ENCODE measurements around the gene MRPL53.
"Not testable (repeated sequence)": the region's sequence is repeated elsewhere in the genome, so short reads cannot be mapped to it uniquely, and the experiment has no call there.

Gene MRPL53

GRCh38 chr2:74444498-74445318, 27.8 kb downstream of the MRPL53 start:
- no peaks in the 10 kb centered on the region for H3K27me3 ChIP-seq (replicated peaks)
- DNase-seq: no peak
- no peaks in the 10 kb centered on the region for H3K36me3 ChIP-seq (replicated peaks)
- no peak overlapping the region for H3K4me3 ChIP-seq (ENCODE audit: low read depth, low read length)
- no peak for TF ChIP-seq CTCF (IDR thresholded peaks at IDR 0.05; ENCODE audit: low read depth, low read length, missing control alignments)
- in situ Hi-C loops (cut with HindIII; ENCODE audit: low pct_ligation_motif_present, low sequenced_read_pairs): no loop called here
- no peak overlapping the region for H3K27ac ChIP-seq

- H3K4me3 ChIP-seq (ENCODE audit: low read depth, low read length); H3K27ac ChIP-seq; H3K36me3 ChIP-seq (replicated peaks); in situ Hi-C loops (cut with HindIII; ENCODE audit: low pct_ligation_motif_present, low sequenced_read_pairs); H3K27me3 ChIP-seq (replicated peaks); DNase-seq: not testable (repeated sequence)
Observed at GRCh38 chr2:74442483-74443297, 29.8 kb downstream of the MRPL53 start.

GRCh38 chr2:74441690-74442482, 30.6 kb downstream of the MRPL53 start, which contains the start of gene RTKN:
TSS of gene RTKN (minus strand) at chr2:74441937. CDS start at chr2:74441816, 121 bp downstream.
- in situ Hi-C loops (cut with HindIII; ENCODE audit: low pct_ligation_motif_present, low sequenced_read_pairs): no loop called here
- no peaks in the 10 kb centered on the region for H3K36me3 ChIP-seq (replicated peaks)
- TF ChIP-seq CTCF (IDR thresholded peaks at IDR 0.05; ENCODE audit: low read depth, low read length, missing control alignments): no peak
- peak within 1 kb of the TSS; percentile 66 for H3K4me3 ChIP-seq (ENCODE audit: low read depth, low read length)
- H3K27me3 ChIP-seq (replicated peaks): no peaks in the 10 kb centered on the region
- H3K27ac ChIP-seq: no peak within 1 kb of the TSS
- no peak for DNase-seq

GRCh38 chr2:74441170-74441689, 31.2 kb downstream of the MRPL53 start:
- no peak for DNase-seq
- peak overlapping the region; percentile 9 for H3K4me3 ChIP-seq (ENCODE audit: low read depth, low read length)
- no peak overlapping the region for H3K27ac ChIP-seq
- no peaks in the 10 kb centered on the region for H3K27me3 ChIP-seq (replicated peaks)
- H3K36me3 ChIP-seq (replicated peaks): no peaks in the 10 kb centered on the region
- no peak for TF ChIP-seq CTCF (IDR thresholded peaks at IDR 0.05; ENCODE audit: low read depth, low read length, missing control alignments)
- in situ Hi-C loops (cut with HindIII; ENCODE audit: low pct_ligation_motif_present, low sequenced_read_pairs): no loop called here

GRCh38 chr2:74440378-74441169, 31.9 kb downstream of the MRPL53 start:
- in situ Hi-C loops (cut with HindIII; ENCODE audit: low pct_ligation_motif_present, low sequenced_read_pairs): no loop called here
- Histone ChIP-seq H3K27me3 (replicated peaks) (no peaks in the 10 kb centered on the region), H3K4me3 (ENCODE audit: low read depth, low read length) (peak overlapping the region; percentile 66), H3K27ac (peak overlapping the region; percentile 33), H3K36me3 (replicated peaks) (no peaks in the 10 kb centered on the region)
- peak; percentile 45 for TF ChIP-seq CTCF (IDR thresholded peaks at IDR 0.05; ENCODE audit: low read depth, low read length, missing control alignments)
- DNase-seq: peak; percentile 68
